H1 (cell line): ENCODE data around the gene NOL4L. TPM values are rescaled to one million over a fixed set of nuclear protein-coding genes. Genes with fewer than 3 reads are reported as not detected.
A peak's percentile ranks its signal among the peaks of the same experiment; 100 is the strongest.

Experiments
- CTCF ChIA-PET: fragments of 300-600 bp; sonication (Branson Sonifier 250); formaldehyde crosslinking; loops from one replicate; lab custom pipeline; 2021; ENCODE audit not compliant: partially characterized antibody; lab: Charles Lee
- POLR2A ChIA-PET: fragments of 300-600 bp; sonication (Branson Sonifier 250); formaldehyde crosslinking; loops from one replicate; lab custom pipeline; 2021; ENCODE audit warnings: inconsistent platforms; ENCODE audit not compliant: partially characterized antibody; lab: Charles Lee
- DNase-seq, 2 experiments: peaks; one replicate each; pipeline versions ENCODE4 v3.0.0 to v3.0.0-alpha.2; 2010 to 2022; ENCODE audit warnings: low spot score in 2 of 2, low read depth in 1 of 2, mixed read lengths in 1 of 2
- FAIRE-seq: peaks from 2 replicates; lab custom pipeline; 2011; peaks lifted over from hg19 to GRCh38; lab: Jason Lieb, UNC
- H2AFZ ChIP-seq: 2 replicates; pipeline ENCODE4 v1.8.1; 2012; ENCODE audit warnings: low read length, inconsistent platforms
- H2AK5ac ChIP-seq: 2 replicates; pipeline ENCODE4 v1.6.1; 2013; ENCODE audit warnings: low read depth, low read length
- H2BK120ac ChIP-seq: replicated peaks from 2 replicates; pipeline ENCODE3; 2013; ENCODE audit warnings: low read depth, low read length, inconsistent platforms
- H2BK12ac ChIP-seq: 2 replicates; pipeline ENCODE4 v1.6.1; 2013; ENCODE audit warnings: low read depth, low read length
- H2BK15ac ChIP-seq: 2 replicates; pipeline ENCODE4 v1.6.1; 2013; ENCODE audit warnings: low read length
- H2BK20ac ChIP-seq: 2 replicates; pipeline ENCODE4 v1.6.1; 2013; ENCODE audit warnings: low read length
- H2BK5ac ChIP-seq: 2 replicates; pipeline ENCODE4 v1.6.1; 2013; ENCODE audit warnings: low read depth, low read length
- H3K14ac ChIP-seq: 2 replicates; pipeline ENCODE4 v1.6.1; 2013; ENCODE audit warnings: inconsistent platforms; ENCODE audit not compliant: insufficient read length
- H3K18ac ChIP-seq: 2 replicates; pipeline ENCODE4 v1.6.1; 2013; ENCODE audit warnings: low read length; ENCODE audit errors: extremely low read depth
- H3K23ac ChIP-seq: 2 replicates; pipeline ENCODE4 v1.6.1; 2013; ENCODE audit warnings: inconsistent platforms; ENCODE audit not compliant: insufficient read length
- H3K23me2 ChIP-seq: 2 replicates; pipeline ENCODE4 v1.6.1; 2013; ENCODE audit warnings: low read depth, low read length
- H3K27ac ChIP-seq: 2 replicates; pipeline ENCODE4 v1.6.1; 2011; ENCODE audit warnings: low read depth, low read length, inconsistent platforms
- H3K27me3 ChIP-seq, 4 experiments: replicated peaks in 1 of 4; 1 replicate in 1 of 4; 2 replicates in 3 of 4; pipeline versions ENCODE4 v1.6.1 to v1.8.1; 2011 to 2013; ENCODE audit warnings: low read length in 3 of 4, mild to moderate bottlenecking in 3 of 4, inconsistent platforms in 2 of 4, mixed read lengths in 2 of 4, moderate library complexity in 1 of 4; ENCODE audit not compliant: control insufficient read depth in 3 of 4, insufficient read depth in 3 of 4; ENCODE audit errors: extremely low read depth in 1 of 4
- H3K36me3 ChIP-seq, 4 experiments: 2 replicates each; pipeline versions ENCODE4 v1.6.1 to v1.8.1; 2011 to 2013; ENCODE audit warnings: mild to moderate bottlenecking in 4 of 4, low read length in 3 of 4, moderate library complexity in 2 of 4, control low read depth in 1 of 4, inconsistent platforms in 1 of 4; ENCODE audit not compliant: insufficient read depth in 4 of 4, control insufficient read depth in 2 of 4
- H3K4ac ChIP-seq: replicated peaks from 2 replicates; pipeline ENCODE3; 2013; ENCODE audit warnings: low read length, low read depth, mixed read lengths, inconsistent platforms; ENCODE audit not compliant: insufficient read length
- H3K4me1 ChIP-seq, 4 experiments: replicated peaks in 1 of 4; 1 replicate in 1 of 4; 2 replicates in 3 of 4; pipeline versions ENCODE4 v1.6.1 to v1.8.1; 2011 to 2013; ENCODE audit warnings: low read length in 3 of 4, inconsistent platforms in 2 of 4, mixed read lengths in 1 of 4; ENCODE audit not compliant: insufficient read depth in 4 of 4, control insufficient read depth in 3 of 4
- H3K4me2 ChIP-seq, 2 experiments: 2 replicates each; pipeline versions ENCODE4 v1.6.1 to v1.8.1; 2011 to 2013; ENCODE audit warnings: low read depth in 2 of 2, low read length in 2 of 2, control low read depth in 1 of 2, inconsistent platforms in 1 of 2, mild to moderate bottlenecking in 1 of 2; ENCODE audit not compliant: insufficient read depth in 1 of 2
- H3K4me3 ChIP-seq, 4 experiments: fragments of 200-600, 300-600 bp in 1 of 4; sonication (generic), shearing (Covaris generic), sonication (Bioruptor Twin) in 1 of 4; 2 replicates each; pipeline versions ENCODE4 v1.5.1 to v1.8.1; 2011 to 2016; ENCODE audit warnings: low read length in 4 of 4, low read depth in 3 of 4, control low read depth in 2 of 4, inconsistent platforms in 2 of 4, mild to moderate bottlenecking in 2 of 4, mixed read lengths in 1 of 4, moderate library complexity in 1 of 4; ENCODE audit not compliant: insufficient read depth in 2 of 4; ENCODE audit errors: extremely low read depth in 1 of 4
- H3K56ac ChIP-seq: replicated peaks from 2 replicates; pipeline ENCODE3; 2013; ENCODE audit warnings: low read depth, mild to moderate bottlenecking, mixed read lengths, low read length, inconsistent platforms; ENCODE audit not compliant: insufficient read length
- H3K79me1 ChIP-seq: 2 replicates; pipeline ENCODE4 v1.6.1; 2013; ENCODE audit warnings: low read depth, low read length, control low read depth
- H3K79me2 ChIP-seq, 2 experiments: 2 replicates each; pipeline versions ENCODE4 v1.6.1 to v1.8.1; 2012 to 2013; ENCODE audit warnings: low read length in 2 of 2, mild to moderate bottlenecking in 2 of 2, inconsistent platforms in 1 of 2; ENCODE audit not compliant: insufficient read depth in 2 of 2, control insufficient read depth in 1 of 2
- H3K9ac ChIP-seq, 4 experiments: replicated peaks in 1 of 4; 1 replicate in 1 of 4; 2 replicates in 3 of 4; pipeline versions ENCODE4 v1.6.1 to v1.8.1; 2011 to 2013; ENCODE audit warnings: low read depth in 3 of 4, low read length in 3 of 4, control low read depth in 2 of 4, mild to moderate bottlenecking in 2 of 4, moderate library complexity in 2 of 4, inconsistent platforms in 1 of 4; ENCODE audit errors: extremely low read depth in 1 of 4
- H3K9me3 ChIP-seq, 2 experiments: 2 replicates each; pipeline versions ENCODE4 v1.6.1 to v1.8.1; 2012 to 2013; ENCODE audit warnings: mild to moderate bottlenecking in 2 of 2, moderate library complexity in 2 of 2, control low read depth in 1 of 2, inconsistent platforms in 1 of 2, low read depth in 1 of 2, low read length in 1 of 2, mixed read lengths in 1 of 2; ENCODE audit not compliant: insufficient read depth in 2 of 2
- H4K20me1 ChIP-seq, 2 experiments: replicated peaks in 1 of 2; 2 replicates each; pipeline versions ENCODE3 to v1.8.1; 2011 to 2013; ENCODE audit warnings: inconsistent platforms in 2 of 2, low read length in 2 of 2, mild to moderate bottlenecking in 1 of 2; ENCODE audit not compliant: insufficient read depth in 2 of 2, control insufficient read depth in 1 of 2
- H4K5ac ChIP-seq: 2 replicates; pipeline ENCODE4 v1.6.1; 2013; ENCODE audit warnings: low read length, low read depth, mixed read lengths, inconsistent platforms; ENCODE audit not compliant: insufficient read length
- H4K8ac ChIP-seq: 2 replicates; pipeline ENCODE4 v1.8.0; 2013; ENCODE audit warnings: mild to moderate bottlenecking, moderate library complexity, low read length, inconsistent platforms; ENCODE audit not compliant: insufficient read depth; ENCODE audit errors: extremely low read depth
- H4K91ac ChIP-seq: replicated peaks from 2 replicates; pipeline ENCODE3; 2013; ENCODE audit warnings: low read length, mixed read lengths, inconsistent platforms; ENCODE audit not compliant: insufficient read length
- ATF3 ChIP-seq: IDR thresholded peaks from 2 replicates; pipeline ENCODE4 v1.6.1; 2011; ENCODE audit warnings: low read depth, mild to moderate bottlenecking, low read length; ENCODE audit not compliant: insufficient read depth
- BRCA1 ChIP-seq: IDR thresholded peaks from 2 replicates; pipeline ENCODE4 v1.6.1; 2012; ENCODE audit warnings: low read depth, low read length, improper control_type of control experiment
- CHD1 ChIP-seq: IDR thresholded peaks from 2 replicates; pipeline ENCODE4 v1.6.1; 2012; ENCODE audit warnings: low read depth, low read length, improper control_type of control experiment
- E2F6 ChIP-seq: IDR thresholded peaks from 2 replicates; pipeline ENCODE4 v1.6.1; 2012; ENCODE audit warnings: inconsistent platforms
- MAFK ChIP-seq: IDR thresholded peaks from 2 replicates; pipeline ENCODE4 v1.6.1; 2012; ENCODE audit warnings: low read depth, mild to moderate bottlenecking, improper control_type of control experiment, low read length
- NANOG ChIP-seq: IDR thresholded peaks from 2 replicates; pipeline ENCODE4 v1.6.1; 2011; ENCODE audit warnings: low read length, low read depth, mild to moderate bottlenecking, inconsistent platforms; ENCODE audit not compliant: insufficient read depth, poor library complexity, severe bottlenecking
- RNF2 ChIP-seq: fragments of 200-900, 300-1000 bp; sonication (generic); IDR thresholded peaks from 2 replicates; pipeline ENCODE4 v1.7.1; 2016; ENCODE audit warnings: borderline replicate concordance, low read depth, mild to moderate bottlenecking, antibody characterized with exemption, low read length; ENCODE audit not compliant: poor library complexity, severe bottlenecking; ENCODE audit errors: missing control alignments
- SIX5 ChIP-seq: IDR thresholded peaks from 2 replicates; pipeline ENCODE4 v1.6.1; 2011; ENCODE audit warnings: mild to moderate bottlenecking, low read depth, low read length
- SP2 ChIP-seq: IDR thresholded peaks from 2 replicates; pipeline ENCODE4 v1.6.1; 2012; ENCODE audit warnings: mild to moderate bottlenecking, low read length, inconsistent platforms
- SRF ChIP-seq: IDR thresholded peaks from 2 replicates; pipeline ENCODE4 v1.6.1; 2011; ENCODE audit warnings: mild to moderate bottlenecking, low read depth, low read length, moderate library complexity
- TBP ChIP-seq: IDR thresholded peaks from 2 replicates; pipeline ENCODE4 v1.6.1; 2011; ENCODE audit warnings: low read depth, low read length, improper control_type of control experiment
- YY1 ChIP-seq: IDR thresholded peaks from 2 replicates; pipeline ENCODE4 v1.6.1; 2011; ENCODE audit warnings: low read depth, mild to moderate bottlenecking, low read length
- WGBS, 2 experiments: shearing (Covaris generic) in 1 of 2; methylation state at CpG; one replicate each; pipeline versions ENCODE4 v1.1.6 to v1.1.7; 2013 to 2015; ENCODE audit warnings: low lambda C conversion rate in 2 of 2, mixed read lengths in 2 of 2, inconsistent platforms in 1 of 2, low coverage in 1 of 2, missing lambda C conversion rate in 1 of 2; ENCODE audit not compliant: insufficient replicate concordance in 2 of 2, insufficient coverage in 1 of 2, insufficient read length in 1 of 2; ENCODE audit errors: extremely low coverage in 1 of 2, missing lambda C conversion rate in 1 of 2; 5-methylcytosine and 5-hydroxymethylcytosine counted together
- polyA plus RNA-seq, 7 experiments: library from polyadenylated mRNA; depleted of rRNA in 3 of 7; stranded (reverse) in 5 of 7; unstranded in 2 of 7; fragments of >200 nt in 5 of 7; fragments of 200-250 nt in 2 of 7; gene quantifications; 1 replicate in 5 of 7; 2 replicates in 1 of 7; 4 replicates in 1 of 7; pipeline versions ENCODE4 v1.2.1 to v1.2.3, GENCODE V29; 2011 to 2013; ENCODE audit warnings: missing spikeins in 2 of 7, mixed read lengths in 2 of 7
- total RNA-seq: library from RNA; stranded (reverse); fragmentation: NEBNext Ultra II Directional; extraction: Animal tissue kit (Norgen Biotek cat#: 25700); gene quantifications from 2 replicates; pipeline ENCODE4 v1.2.1, GENCODE V29; 2021

Gene NOL4L
- total and polyA plus RNA-seq, 2 of the 8 experiments (the other 6 are each of a cell fraction or from before 2014, with no cell fraction given): 15.3 to 23.7 TPM

GRCh38 chr20:32575227-32575581 lies 9.9 kb downstream of the NOL4L start:
- Histone ChIP-seq H3K27ac (no peak overlapping the region), H4K91ac (peak overlapping the region; percentile 57), H2AK5ac (no peak overlapping the region), H2BK15ac (0 out of 2 replicates have a peak overlapping the region, but pooled peaks have one; percentile 92), H2BK120ac (no peak overlapping the region), H3K14ac (no peak overlapping the region), H3K79me1 (no peaks in the 10 kb centered on the region), H3K18ac (no peak overlapping the region), H2AFZ (no peak overlapping the region), H3K23me2 (peaks cover 3% of the 10 kb centered on the region; the same call in 1 of the 2 replicates), H3K4me1 (peaks cover 0 to 20% (median 7%) of the 10 kb centered on the region in 4 experiments; a peak in 5 of 7 replicates), H2BK5ac (0 out of 2 replicates have a peak overlapping the region, but pooled peaks have one; percentile 75), H4K8ac (no peak overlapping the region), H3K4me2 (no peak overlapping the region), H3K79me2 (no peaks in the 10 kb centered on the region), H3K4ac (no peak overlapping the region), H3K4me3 (no peak overlapping the region), H2BK20ac (no peak overlapping the region), H4K20me1 (no peaks in the 10 kb centered on the region), H3K23ac (no peak overlapping the region), H3K9me3 (no peaks in the 10 kb centered on the region), H4K5ac (no peak overlapping the region), H3K36me3 (no peaks in the 10 kb centered on the region), H3K56ac (no peak overlapping the region), H3K9ac (no peak overlapping the region), H2BK12ac (peak overlapping the region; percentile 97; the same call in 1 of the 2 replicates), H3K27me3 (peaks cover 0 to 2% (median 1%) of the 10 kb centered on the region in 4 experiments; a peak in 3 of 7 replicates)
- ChIA-PET POLR2A (interaction anchor here (1.2 kb wide), 1 partner anchor 10 kb away, joined by 3 read pairs; the partner anchor contains the start of gene NOL4L), CTCF (interaction anchor here (1.0 to 1.9 kb wide), 4 partner anchors 27 to 304 kb away, joined by 3 to 6 read pairs (median 4); no protein-coding TSS in a partner anchor)
- 89% methylated on average over 9 of the region's 9 CpGs; no CpG with 5 or more reads in 1 of the 2 experiments for WGBS, 2 experiments
- FAIRE-seq (no peak), DNase-seq (no peak)
- TF ChIP-seq CHD1 (no peak), SRF (no peak), TBP (no peak), SP2 (no peak), BRCA1 (no peak), MAFK (no peak), SIX5 (no peak), NANOG (no peak), YY1 (no peak), RNF2 (no peak), E2F6 (no peak), ATF3 (no peak)
